Mucosa of descending colon (tissue), 3 donors: ENCODE results near the gene ZBED4. TPM values are rescaled to one million over a fixed set of nuclear protein-coding genes. Genes with fewer than 3 reads are reported as not detected.

Source experiments
- ATAC-seq: fragments of 200-7000 bp; cut with Tn5 transposase; one replicate; pipeline ENCODE4 v1.9.1; 2020; ENCODE audit warnings: mild to moderate bottlenecking, moderate library complexity
- DNase-seq, 3 donors: peaks; one replicate each; pipeline ENCODE4 v3.0.0-alpha.2; 2020
- H3K36me3 ChIP-seq: fragments of 200-600 bp; one replicate; pipeline ENCODE4 v1.8.0; 2021; ENCODE audit warnings: low read depth, mild to moderate bottlenecking
- H3K4me1 ChIP-seq: fragments of 200-600 bp; one replicate; pipeline ENCODE4 v1.8.0; 2021; ENCODE audit warnings: low read depth, mild to moderate bottlenecking
- H3K4me3 ChIP-seq: fragments of 200-600 bp; one replicate; pipeline ENCODE4 v1.8.0; 2021; ENCODE audit warnings: mild to moderate bottlenecking
- H3K9me3 ChIP-seq: fragments of 200-600 bp; one replicate; pipeline ENCODE4 v1.8.0; 2021; ENCODE audit warnings: mild to moderate bottlenecking
- intact Hi-C, 2 donors: fragments of 100-400 bp; cut with DNase I in 1 of 2; cut with micrococcal nuclease in 1 of 2; formaldehyde crosslinking; loops; one replicate each; pipeline versions ENCODE4 v1.11.0 to v1.11.1; 2022; cut with DNase I, micrococcal nuclease
- total RNA-seq, 3 donors: library from RNA; stranded (reverse); fragmentation: NEBNext Ultra II Directional in 2 of 3; extraction: Animal tissue kit (Norgen Biotek cat#: 25700) in 2 of 3; gene quantifications; one replicate each; pipeline versions ENCODE4 v1.2.1 to v1.2.4, GENCODE V29; 2021 to 2023
- TF ChIP-seq, protein P1 (sequence below): fragments of 200-600 bp; IDR thresholded peaks from one replicate; pipeline ENCODE4 v1.8.0; 2022; ENCODE audit warnings: antibody characterized with exemption, mild to moderate bottlenecking
- donor health status: DM: no; HTN: no; CAD: no; lungs with moderate emphysema.
- donor health status: DM: no; HTN: no; CAD: no.
- donor health status: DM: no; HTN: yes; CAD: no.

ZBED4 gene
- total RNA-seq, 3 donors from 2014 or later: 13.7 to 18.2 (median 18.1) TPM

DNA sequence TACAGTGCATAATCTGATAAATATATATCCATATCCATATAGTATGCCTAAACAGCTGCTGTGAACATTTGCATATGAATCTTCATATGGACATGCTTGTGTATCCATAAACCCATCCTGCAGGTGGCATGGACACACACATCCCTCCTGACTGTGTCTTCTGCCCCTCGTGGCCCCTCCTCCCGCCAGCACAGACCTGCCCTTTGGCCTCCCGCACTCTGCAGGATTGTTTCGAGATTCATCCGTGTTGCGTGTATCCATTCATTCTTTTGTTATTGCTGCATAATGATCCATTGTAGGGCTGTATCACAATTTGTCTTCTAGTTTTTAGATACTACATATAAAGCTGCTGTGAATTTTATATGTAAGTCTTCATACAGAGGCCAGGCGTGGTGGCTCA, 24.0 kb downstream of the ZBED4 start:
- no peaks in the 10 kb centered on the region for H3K9me3 ChIP-seq
- H3K4me3 ChIP-seq: no peak overlapping the region
- H3K4me1 ChIP-seq: no peaks in the 10 kb centered on the region
- ATAC-seq (no peak), DNase-seq (no peak)
- intact Hi-C loops: no loop called here
- no peaks in the 10 kb centered on the region for H3K36me3 ChIP-seq
- TF ChIP-seq, protein P1, sequence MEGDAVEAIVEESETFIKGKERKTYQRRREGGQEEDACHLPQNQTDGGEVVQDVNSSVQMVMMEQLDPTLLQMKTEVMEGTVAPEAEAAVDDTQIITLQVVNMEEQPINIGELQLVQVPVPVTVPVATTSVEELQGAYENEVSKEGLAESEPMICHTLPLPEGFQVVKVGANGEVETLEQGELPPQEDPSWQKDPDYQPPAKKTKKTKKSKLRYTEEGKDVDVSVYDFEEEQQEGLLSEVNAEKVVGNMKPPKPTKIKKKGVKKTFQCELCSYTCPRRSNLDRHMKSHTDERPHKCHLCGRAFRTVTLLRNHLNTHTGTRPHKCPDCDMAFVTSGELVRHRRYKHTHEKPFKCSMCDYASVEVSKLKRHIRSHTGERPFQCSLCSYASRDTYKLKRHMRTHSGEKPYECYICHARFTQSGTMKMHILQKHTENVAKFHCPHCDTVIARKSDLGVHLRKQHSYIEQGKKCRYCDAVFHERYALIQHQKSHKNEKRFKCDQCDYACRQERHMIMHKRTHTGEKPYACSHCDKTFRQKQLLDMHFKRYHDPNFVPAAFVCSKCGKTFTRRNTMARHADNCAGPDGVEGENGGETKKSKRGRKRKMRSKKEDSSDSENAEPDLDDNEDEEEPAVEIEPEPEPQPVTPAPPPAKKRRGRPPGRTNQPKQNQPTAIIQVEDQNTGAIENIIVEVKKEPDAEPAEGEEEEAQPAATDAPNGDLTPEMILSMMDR: no peak

DNA sequence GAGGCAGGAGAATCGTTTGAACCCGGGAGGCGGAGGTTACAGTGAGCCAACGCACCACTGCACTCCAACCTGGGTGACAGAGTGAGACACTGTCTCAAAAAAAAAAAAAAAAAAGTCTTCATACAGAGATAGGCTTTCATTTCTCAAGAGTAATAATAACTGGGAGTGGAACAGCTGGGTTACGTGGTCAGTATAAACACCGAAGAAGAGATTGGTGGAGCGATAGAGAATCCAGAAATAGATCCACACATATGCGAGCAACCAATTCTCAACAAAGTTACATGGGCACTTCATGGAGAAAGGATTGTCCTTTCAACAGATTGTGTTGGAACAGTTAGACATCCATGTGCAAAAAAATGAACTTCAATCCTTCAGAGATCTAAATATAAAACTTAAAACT, 24.6 kb downstream of the ZBED4 start:
- no peak for ATAC-seq
- intact Hi-C loops: no loop called here
- DNase-seq: no peak

DNA sequence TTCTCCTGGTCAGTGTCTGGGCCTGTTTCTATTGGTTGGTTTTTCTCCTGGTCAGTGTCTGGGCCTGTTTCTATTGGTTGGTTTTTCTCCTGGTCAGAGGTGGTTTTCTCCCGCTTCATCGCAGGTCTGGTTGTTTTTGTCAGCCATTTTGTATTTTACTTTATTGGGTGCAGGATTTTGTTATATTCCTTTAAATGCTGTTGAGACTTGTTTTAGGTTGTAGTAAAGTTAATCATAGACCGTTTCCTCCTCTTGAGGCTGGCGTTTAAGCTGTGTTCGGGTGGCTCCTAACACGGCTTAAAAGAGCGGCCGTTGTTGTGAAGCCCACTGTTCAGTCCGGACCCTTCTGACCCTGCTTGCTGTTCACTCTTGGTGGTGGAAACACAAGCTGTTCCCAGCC, 26.2 kb downstream of the ZBED4 start:
- no peak overlapping the region for H3K4me3 ChIP-seq
- TF ChIP-seq, protein P1: no peak
- H3K36me3 ChIP-seq: no peaks in the 10 kb centered on the region
- intact Hi-C loops: no loop called here
- ATAC-seq (no peak), DNase-seq (no peak)
- no peaks in the 10 kb centered on the region for H3K4me1 ChIP-seq
- H3K9me3 ChIP-seq: no peaks in the 10 kb centered on the region

More for the DNA sequence above, 24.6 kb downstream of the ZBED4 start:
- no peaks in the 10 kb centered on the region for H3K4me1 ChIP-seq
- H3K36me3 ChIP-seq: no peaks in the 10 kb centered on the region
- no peaks in the 10 kb centered on the region for H3K9me3 ChIP-seq
- no peak overlapping the region for H3K4me3 ChIP-seq
- TF ChIP-seq, protein P1: no peak

DNA sequence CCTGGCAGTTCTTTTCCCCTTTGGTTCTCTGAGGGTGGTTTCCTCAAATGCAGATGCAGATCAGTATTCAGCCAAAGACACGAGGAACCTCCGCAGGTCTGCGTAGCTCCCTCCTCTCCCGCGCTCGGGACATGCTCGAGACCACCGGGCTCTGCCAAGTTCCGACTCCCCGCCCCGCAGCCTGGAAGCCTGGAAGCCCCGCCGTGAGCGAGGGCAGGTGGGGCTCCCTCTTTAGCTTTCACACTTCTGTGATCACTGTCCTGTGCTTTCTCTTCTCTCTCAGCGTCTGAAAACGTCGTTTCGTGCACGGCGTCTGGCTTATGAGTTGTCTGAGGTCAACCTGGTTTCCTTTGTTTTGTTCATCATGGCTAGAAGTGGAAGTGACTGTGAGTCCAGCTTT, 26.6 kb downstream of the ZBED4 start:
- intact Hi-C loops: no loop called here
- H3K36me3 ChIP-seq: no peaks in the 10 kb centered on the region
- TF ChIP-seq, protein P1: no peak
- no peaks in the 10 kb centered on the region for H3K9me3 ChIP-seq
- ATAC-seq (peak; percentile 18), DNase-seq (no peak)
- H3K4me1 ChIP-seq: no peaks in the 10 kb centered on the region
- H3K4me3 ChIP-seq: no peak overlapping the region

DNA sequence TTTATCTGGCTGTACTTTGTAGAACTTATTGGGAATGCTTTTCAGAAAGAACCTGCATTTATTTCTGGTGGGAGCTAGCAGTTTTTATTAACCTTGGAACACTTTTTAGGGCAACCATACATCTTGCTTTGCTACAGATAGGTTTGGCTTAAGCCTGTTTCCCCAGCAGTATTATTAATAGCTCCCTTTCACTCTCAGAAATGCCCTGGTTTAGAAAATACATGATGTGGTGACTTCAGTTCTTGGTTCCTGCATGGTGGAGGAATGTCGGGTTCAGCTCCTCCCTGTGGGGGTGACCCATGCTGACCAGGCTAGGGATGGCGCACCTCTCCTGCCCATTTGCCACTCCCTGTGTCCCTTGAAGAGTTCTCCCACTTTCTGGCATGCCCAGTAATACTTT, 28.2 kb downstream of the ZBED4 start:
- H3K9me3 ChIP-seq: no peaks in the 10 kb centered on the region
- H3K4me1 ChIP-seq: no peaks in the 10 kb centered on the region
- H3K4me3 ChIP-seq: no peak overlapping the region
- no peak for DNase-seq
- TF ChIP-seq, protein P1: no peak
- ATAC-seq: no peak
- intact Hi-C loops: no loop called here
- no peaks in the 10 kb centered on the region for H3K36me3 ChIP-seq
